C1 segment of cervical spinal cord (tissue), 14 donors: ENCODE measurements around the gene GABRG3.
"Not testable (repeated sequence)": the region's sequence is repeated elsewhere in the genome, so short reads cannot be mapped to it uniquely, and the experiment has no call there.

ENCODE experiments used
- DNase-seq, 14 donors: peaks; one replicate each; lab custom pipeline; 2025; lab: John Stamatoyannopoulos, UW

GABRG3 gene

DNA sequence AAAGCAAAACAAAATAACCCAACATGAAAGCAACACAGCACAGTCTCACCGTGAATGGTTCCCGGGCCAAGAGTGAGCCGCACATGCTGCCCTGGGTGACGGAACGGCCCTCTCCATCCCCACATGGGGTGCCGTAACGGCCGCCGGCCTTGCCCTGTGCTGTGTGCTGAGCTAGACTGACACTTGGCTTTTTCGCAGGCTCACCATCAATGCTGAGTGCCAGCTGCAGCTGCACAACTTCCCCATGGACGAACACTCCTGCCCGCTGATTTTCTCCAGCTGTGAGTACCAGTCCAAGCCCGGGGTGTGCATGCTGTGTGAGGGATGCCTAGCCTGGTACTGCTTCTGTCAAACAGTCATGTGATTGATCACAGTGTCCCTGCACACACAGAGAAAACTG is 357.6 kb downstream of the GABRG3 start:
- peak in 7 of 14 donors; percentile 10 to 51 (median 22) for DNase-seq

DNA sequence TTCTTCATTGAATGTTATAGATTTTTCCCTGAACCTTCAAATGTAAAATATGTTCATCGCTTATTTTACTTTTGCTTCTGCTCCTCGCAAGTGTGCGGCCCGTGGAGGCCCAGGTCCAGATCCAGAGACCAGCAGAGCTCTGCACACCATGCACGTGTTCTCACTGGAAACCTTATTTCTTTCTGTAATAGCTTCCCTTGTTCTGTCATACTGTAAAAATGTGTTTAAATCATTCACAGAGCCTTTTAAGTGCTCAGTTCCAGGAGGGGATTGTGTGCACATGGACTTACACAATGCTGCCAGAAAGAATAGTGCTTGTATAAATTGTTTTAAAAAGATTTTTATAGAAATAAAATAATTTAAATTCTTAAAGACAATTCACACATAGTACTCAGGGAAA is 359.3 kb downstream of the GABRG3 start:
- DNase-seq = no peak

DNA sequence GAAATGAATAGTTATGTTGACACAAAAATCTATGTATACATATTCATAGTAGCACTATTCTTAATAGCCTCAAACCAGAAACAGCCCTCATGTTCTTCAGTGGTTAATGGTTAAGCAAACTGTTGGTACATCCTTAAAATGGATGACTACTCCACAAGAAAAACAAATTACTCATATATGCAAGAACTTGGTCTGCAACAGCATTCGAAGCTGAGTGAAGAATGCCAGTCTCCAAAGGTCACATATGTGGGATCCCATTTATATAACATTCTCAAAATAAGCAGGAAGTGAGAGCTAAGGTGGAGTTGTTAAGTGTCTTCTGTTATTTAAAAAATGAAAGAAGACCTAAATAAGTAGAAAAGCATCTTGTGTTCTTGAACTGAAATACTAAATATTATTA is 365.7 kb downstream of the GABRG3 start:
- no peak for DNase-seq

DNA sequence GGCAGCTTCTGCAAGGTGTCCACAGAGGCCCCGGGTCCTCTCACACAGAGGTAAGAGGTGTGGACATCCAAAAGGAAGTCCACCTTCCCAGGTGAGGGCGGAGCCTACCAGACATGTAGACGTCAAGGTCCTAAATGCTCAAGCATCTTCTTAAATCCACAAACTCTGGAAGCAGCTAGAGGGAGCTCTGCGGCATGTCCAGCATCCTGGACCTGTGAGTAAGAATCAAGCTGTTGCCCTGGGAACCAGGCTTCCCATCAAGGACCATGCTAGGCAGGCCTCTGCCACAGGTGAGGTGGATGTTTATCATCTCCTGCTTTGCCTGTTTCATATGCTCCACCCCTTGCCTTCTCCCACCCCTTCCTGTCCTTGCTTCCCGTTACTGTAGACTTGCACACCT is 368.2 kb downstream of the GABRG3 start:
- DNase-seq = no peak

DNA sequence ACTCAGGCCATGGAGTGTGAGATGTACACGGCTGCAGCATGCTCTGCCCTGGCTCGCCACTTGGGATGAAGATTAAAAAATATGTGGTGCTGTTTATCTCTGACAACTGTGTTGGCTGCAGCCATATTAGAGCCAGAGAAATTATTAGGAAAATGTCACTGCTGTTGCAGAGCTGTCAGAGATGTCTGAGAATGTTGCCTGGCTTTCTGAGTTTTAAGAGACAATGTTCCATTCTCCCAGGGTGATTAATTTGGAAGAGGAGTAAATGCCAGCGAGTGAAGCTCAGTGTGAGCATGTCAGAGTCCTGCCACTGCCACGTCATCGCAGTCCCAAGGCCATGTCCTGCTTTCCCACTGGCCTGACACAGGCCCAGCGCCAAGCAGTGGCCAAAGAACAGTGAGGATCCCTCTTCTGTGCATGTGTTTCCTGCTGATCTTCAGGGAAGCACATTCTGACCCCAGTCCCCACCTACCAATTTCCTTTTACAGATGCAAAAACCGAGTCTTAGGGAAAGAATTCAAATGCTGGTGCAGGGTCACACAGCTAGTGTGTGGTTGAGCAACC is 370.9 kb downstream of the GABRG3 start:
- DNase-seq = no peak

DNA sequence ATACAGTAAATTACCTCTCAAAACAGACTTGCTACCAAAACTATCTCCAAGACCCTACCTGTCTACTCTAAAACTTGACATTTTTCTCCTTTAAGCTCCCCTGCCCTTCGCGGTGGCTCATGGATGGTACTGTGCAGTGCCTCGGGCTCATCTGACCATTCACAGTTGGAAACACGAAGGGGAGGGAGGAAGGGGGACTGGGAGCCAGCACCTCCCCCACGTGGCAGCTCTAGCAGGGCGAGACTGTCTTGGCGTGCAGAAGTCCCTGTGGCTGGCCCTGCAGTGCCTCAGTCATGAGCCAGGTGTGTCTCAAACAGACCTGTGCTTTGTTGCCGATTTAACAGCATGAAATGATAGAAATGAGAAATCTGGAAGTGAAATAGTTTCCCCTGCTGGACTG is 372.0 kb downstream of the GABRG3 start:
- no peak for DNase-seq

DNA sequence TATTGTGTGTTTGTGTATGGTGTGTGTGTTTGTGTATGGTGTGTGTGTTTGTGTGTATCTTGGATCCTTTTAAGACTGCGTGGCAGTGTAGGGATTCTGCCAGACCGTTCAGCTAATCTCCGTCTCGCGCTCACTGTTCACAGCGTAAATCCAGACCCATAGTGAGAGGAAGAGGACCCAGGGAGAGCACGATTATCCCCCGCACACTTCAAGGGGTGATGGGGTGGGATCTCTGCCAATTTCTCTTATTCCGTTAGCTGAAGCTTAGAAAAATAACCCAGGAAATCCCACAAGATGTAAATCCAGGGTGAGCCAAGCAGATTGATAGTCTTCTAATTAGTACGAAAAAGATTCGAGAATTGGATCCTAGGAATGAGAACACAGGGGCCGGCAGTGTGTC is 381.2 kb downstream of the GABRG3 start:
- DNase-seq = no peak

DNA sequence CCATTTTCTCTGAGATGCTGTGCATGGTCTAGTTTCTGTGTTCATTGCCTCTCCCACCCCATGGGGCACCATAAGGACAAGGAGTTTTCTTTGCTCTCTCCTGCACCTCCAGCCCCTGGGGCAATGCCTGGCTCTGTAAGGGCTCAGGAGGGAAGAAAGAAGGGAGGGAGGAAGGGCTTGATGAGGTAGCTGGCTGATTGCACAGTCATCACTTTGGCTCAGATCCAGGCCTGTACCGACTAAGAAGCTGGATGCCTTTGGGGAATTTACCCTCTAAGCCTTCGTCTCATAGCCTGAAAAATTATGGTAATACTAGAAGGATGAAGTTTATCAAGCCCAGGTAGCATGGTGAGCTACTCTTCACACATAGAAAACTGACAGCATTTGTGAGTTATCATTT is 382.9 kb downstream of the GABRG3 start:
- no peak for DNase-seq

DNA sequence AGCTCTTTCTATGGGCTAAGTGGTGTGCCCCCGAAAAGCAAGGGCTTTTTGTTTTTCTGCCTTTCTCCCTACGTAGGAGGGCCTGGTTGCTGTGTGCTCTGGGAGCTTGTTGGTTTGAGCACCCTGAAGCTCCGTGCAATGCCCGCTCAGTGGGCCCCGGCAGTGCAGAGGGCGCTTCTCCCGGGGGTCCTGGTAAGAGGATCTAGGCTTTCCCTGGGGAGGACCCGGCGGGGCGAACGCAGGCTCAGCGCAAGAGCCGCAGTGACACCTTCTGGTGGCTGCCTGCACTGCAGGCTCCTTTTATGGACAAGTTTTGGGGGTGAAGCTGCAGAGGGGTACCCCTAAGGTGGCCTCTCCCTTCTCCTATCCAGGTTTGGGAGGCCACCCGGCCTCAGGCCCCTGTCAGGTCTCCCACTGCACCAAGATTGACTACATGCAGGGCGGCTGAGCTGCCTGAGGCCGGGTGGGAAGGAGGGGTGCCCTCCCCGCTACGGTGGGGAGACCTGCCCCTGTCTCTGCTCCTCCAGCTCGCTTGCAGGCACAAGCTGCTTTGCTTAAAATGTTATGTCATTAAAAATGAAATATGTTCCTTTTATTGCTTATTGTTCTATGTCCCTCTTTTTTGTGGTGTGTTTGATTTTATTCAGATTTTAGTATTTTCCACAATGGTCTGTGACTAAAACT is 387.9 kb downstream of the GABRG3 start:
- peak in 4 of 14 donors; percentile 1 to 28 (median 10) for DNase-seq

DNA sequence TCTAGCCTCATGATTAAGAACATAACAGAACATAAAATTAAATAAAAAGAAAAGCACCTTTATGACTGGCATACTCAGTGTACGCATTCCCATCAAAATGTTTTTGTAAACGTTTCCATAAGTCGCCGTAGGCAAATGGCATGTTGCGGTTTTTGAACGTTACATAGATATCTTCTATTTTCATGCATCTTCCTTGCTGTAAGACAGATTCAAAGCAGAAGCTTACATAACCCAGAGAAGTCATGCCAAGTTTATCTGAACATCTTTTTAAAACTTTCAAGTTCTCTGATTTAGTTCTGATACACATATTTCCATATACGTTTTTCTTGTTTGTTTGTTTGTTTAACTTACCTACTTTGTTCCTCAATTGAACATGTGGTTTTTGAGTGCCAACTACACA is 388.6 kb downstream of the GABRG3 start:
- DNase-seq = no peak

DNA sequence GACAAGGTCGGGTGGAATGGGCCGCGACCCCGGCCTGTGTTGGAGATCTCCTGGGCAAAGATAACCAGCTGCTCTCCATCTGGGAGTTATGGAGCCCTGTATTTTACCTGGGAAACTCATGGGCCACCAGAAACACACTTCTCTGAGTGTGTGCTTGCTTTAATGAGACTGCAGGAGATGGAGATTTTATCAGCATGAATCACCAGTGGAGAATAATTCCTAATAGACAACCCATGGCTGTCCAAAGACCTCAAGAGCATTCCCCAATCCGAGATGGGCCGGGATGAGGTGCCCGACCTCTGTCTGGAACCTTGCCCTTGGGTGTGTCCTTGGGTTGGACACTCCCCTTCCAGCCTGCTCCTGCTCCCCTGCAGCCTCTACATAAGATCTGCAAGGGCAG is 389.3 kb downstream of the GABRG3 start:
- DNase-seq = no peak

DNA sequence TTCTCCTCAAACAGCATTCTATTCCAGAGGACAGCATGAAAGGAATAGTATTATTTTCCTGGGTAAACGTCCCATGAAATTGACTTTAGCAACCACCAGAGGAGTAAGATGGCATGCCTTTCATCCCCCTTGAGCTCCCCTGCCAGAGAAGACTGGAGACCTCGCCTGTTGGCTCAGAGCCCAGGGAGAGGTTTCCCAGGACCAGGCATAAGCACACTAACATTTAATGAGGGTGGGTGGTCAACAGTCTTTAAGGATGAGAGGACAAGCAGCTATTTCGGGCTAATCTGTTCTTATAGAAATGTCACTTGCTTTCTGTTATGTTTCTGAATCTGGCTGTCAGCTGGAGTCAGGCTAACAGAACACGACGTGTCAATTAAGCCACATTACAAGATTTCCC is 390.5 kb downstream of the GABRG3 start:
- no peak for DNase-seq

DNA sequence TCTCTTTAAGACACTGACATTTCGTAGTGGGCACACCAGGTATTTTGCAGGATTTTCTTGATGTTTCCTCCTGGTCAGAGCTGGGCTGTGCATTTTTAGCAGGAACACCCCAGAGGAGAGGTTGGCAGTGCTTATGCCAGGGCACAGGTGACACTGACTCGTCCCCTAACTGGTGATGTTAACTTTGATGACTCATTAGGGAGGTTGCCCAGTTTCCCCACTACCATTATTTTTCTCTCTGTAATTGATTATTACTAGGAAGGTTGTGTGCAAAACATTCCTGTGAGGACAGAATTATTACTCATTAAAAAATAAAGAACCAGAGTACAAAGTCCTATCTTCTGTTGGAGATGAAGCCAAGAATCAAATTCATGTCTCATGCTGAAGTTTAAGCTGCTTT is 394.5 kb downstream of the GABRG3 start:
- no peak for DNase-seq

DNA sequence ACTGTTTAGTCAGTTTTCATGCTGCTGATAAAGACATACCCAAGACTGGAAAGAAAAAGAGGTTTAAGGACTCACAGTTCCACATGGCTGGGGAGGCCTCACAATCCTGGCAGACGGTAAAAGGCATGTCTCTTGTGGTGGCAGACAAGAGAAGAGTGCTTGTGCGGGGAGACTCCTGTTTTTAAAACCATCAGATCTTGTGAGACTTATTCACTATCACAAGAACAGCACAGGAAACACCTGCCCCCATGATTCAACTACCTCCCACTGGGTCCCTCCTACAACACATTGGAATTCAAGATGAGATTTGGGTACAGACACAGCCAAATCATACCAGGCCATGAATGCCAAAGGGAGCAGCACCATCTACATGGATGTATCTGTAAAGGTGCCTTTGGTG is 406.4 kb downstream of the GABRG3 start:
- not testable (repeated sequence) for DNase-seq

DNA sequence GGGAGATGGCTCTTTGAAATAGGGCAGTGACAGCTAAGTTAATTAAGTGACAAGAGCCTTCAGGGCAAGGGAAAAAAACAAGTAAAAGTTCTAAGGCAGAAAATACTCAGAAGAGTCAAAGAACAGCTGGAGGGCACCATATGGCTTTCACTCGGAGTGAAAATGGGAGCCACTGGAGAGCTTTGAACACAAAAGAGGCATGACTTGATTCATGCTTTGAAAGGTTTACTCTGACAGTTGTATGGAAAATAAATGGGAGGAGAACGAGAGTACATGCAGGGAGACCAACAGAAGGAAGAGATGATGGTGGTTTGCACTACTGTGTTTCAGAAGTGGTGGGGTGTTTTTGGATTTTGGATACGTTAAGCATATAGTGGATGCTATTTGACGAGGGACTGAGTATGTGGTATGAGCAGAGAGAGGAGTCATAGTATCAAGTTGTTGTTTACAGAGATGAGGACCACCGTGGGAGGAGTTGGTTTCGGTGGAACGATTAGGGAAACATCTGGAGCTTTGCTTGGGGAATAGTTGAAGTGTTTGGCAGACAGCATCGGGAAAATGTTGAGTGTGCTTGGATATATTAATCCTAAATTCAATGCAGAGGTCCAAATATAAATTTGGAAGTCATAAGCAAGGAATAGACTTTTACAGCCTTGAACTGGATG is 411.5 kb downstream of the GABRG3 start:
- DNase-seq = no peak

DNA sequence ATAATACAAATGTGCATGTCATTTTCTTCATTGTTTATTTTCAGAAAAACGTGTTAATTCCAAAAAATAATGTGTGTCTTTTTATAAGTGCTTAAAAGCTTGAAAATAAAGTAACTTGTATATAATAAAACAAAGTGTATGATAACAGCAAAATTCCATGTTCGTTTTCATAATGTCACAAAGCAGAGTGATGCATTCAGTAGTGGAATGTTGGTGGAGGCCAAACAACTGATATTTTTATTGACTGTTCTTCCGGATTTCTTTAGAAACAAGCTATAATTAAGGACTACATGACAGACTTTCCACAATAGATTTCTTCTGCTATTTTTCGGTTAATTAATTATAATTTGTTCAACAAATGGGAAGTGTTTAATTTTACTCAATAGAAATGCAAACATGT is 412.7 kb downstream of the GABRG3 start:
- DNase-seq = no peak

DNA sequence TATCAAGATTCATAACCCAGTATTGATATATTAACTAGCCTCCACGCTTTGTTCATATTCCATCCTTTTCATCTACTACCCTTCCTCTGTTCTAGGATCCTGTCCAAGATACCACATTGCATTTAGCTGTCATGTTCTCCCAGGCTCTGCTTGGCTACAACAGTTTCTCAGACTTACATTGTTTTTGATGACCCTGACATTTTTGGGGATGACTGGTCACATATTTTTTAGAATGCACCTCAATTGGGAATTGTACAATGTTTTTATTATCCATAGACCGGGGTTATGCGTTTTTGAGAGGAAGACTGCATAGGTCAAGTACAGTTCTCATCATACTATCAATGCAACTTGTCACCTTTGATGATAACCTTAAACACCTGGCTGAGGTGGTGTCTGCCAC is 421.2 kb downstream of the GABRG3 start:
- DNase-seq = no peak

DNA sequence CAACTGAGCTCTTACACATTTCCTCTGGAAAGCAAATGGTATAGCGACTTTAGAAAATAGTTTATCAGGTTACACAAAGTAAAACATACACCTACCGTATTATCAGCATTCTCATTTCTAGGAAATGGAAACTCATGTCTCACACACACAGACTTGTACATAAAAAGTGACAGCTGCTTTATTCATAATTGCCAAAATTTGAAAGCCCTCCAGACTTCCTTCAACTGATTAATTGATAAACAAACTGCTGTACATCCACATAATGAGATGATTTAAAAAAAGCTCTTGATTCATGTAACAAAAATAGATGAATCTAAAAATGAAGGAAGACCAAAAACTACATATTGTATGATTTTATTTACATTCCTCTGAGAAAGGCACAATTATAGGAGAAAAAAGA is 425.5 kb downstream of the GABRG3 start:
- DNase-seq = no peak

DNA sequence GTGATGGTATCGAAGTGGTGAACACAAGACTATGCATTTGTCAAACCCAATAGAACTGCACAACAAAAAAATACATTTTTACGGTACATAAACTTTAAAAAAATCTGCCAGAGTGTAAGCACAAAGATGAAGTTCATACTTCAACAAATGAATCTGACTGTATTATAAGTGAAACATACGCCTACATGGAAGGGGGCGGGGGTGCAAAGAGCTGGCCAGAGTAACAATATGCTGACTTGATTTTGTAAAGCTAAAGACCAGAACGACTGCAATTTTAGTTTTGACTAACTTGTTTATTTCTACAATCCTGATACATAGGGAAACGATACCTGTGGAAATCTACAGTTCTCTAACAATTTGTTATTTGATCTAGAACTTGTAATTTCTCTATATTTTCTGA is 426.0 kb downstream of the GABRG3 start:
- DNase-seq = no peak

DNA sequence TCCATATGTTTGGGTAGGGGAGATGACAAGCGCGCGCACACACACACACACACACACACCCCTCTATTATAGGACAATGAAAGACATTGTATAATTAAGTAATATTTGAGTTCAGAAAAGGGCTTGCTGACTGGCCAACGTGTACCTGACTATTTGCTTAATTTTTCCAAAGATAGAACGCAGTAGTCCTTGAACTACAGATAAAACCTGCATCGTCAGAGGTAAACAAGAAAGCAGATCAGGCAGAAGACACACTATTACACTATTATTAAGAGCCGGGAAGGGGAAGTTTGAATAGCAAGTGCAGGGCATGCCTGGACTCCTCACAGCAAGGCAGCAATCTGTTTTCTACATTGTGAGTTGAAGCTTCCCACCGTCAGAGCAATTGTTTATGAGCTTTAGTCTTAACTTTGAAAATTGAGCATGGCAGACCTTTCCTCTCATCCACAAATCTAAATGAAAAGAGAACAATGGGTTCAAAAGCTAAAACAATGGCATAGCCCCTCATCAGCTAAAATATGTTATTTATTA is 427.7 kb downstream of the GABRG3 start:
- no peak for DNase-seq

DNA sequence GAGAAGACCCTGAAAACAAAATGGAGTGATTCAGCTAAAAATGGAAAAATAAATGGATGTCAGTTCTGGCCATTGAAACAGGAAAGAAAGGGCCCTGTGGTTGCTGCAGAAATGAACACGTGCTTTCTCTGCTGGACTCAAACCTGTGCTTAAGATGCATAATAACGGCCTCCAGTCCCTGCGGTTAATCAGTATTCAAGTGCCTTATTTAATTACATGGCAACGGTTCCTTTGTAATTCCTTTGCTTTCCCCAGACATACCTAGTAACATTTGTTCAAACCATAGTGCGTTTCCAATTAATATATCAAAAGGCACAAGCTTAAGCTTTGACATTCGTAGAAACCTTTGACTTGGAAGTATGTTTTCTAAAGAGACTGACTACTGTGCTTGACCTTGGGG is 428.3 kb downstream of the GABRG3 start:
- DNase-seq = no peak

DNA sequence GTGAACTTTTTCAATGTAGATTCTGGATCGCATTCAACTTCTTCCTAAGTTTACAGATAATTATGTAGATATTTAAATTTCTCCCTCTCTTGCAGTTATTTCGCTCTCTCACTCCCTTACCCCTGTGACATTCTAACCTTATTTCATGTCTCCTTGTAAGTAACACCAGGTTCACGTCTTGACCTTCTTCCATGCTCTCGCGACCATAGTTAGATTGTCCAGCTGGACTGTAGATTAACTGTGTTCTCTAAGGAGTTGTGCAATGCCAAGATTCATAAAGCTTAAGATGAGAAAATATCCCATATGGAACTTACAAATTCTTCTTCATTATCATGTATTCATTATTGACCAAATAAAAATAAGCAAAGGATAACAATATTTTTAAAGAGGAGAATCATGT is 430.5 kb downstream of the GABRG3 start:
- no peak for DNase-seq

DNA sequence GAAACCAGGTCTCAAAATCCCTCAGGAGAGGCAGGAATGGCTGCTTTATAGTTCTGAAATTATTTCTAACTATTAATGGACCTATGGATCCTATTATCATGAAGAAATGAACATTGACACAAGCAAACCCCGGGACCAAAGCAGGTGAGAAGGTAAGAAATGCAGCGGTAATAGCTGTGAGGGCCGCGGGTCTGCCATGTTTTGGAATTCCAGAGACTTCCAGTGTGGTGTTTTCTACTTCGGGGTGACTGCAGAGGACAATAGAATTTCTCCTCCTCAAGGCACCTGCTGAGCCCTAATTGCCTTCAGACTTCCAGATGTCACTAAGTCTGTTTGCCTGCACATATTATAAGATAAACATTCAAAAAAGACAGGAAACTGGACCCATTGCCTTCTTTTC is 437.4 kb downstream of the GABRG3 start:
- DNase-seq = no peak
